Peyer's patch (tissue), 4 donors: Measurements from ENCODE around the gene RPL3. TPM values are rescaled to one million over a fixed set of nuclear protein-coding genes. Genes with fewer than 3 reads are reported as not detected.

Experiments used
- DNase-seq, 3 donors: peaks; one replicate each; pipeline ENCODE4 v3.0.0-alpha.2; 2017 to 2019
- H3K27ac ChIP-seq, 4 donors: fragments of 200-600 bp; sonication (generic); one replicate each; pipeline ENCODE4 v1.5.1; 2016 to 2019
- H3K27me3 ChIP-seq, 2 donors: fragments of 200-600 bp; sonication (generic); one replicate each; pipeline ENCODE4 v1.5.1; 2019
- H3K36me3 ChIP-seq, 3 donors: fragments of 200-600 bp; sonication (generic); one replicate each; pipeline ENCODE4 v1.5.1; 2016 to 2019
- H3K4me1 ChIP-seq, 4 donors: fragments of 200-600 bp; sonication (generic); one replicate each; pipeline ENCODE4 v1.5.1; 2016 to 2019
- H3K4me3 ChIP-seq, 4 donors: fragments of 200-600 bp; sonication (generic); 1 replicate in 3 of 4; 2 replicates in 1 of 4; pipeline ENCODE4 v1.5.1; 2016 to 2019; ENCODE audit warnings: mild to moderate bottlenecking in 1 of 4
- H3K9me3 ChIP-seq, 4 donors: fragments of 200-600 bp; sonication (generic); one replicate each; pipeline ENCODE4 v1.5.1; 2016 to 2019; ENCODE audit warnings: mild to moderate bottlenecking in 1 of 4
- CTCF ChIP-seq, 6 experiments: fragments of 450-650 bp in 4 of 6; fragments of 200-600 bp in 2 of 6; sonication (generic) in 1 of 6; IDR thresholded peaks; one replicate each; pipeline ENCODE4 v1.5.1; 2017 to 2019; ENCODE audit warnings: antibody characterized with exemption in 6 of 6, mild to moderate bottlenecking in 3 of 6, moderate library complexity in 1 of 6
- POLR2A ChIP-seq, 2 donors: fragments of 450-650 bp; IDR thresholded peaks; one replicate each; pipeline ENCODE4 v1.5.1; 2017; ENCODE audit warnings: antibody characterized with exemption in 2 of 2, mild to moderate bottlenecking in 2 of 2, moderate library complexity in 2 of 2
- total RNA-seq, 4 donors: library from RNA; depleted of rRNA; stranded (reverse); fragments of >200 nt; gene quantifications; one replicate each; pipeline ENCODE4 v1.1.0, GENCODE V29; 2016

RPL3 gene
- 1,000 to 10,000 TPM in 3 of 4 donors, 100 to 1,000 TPM in 1; 736 to 1,914 (median 1,266) TPM for total RNA-seq

DNA sequence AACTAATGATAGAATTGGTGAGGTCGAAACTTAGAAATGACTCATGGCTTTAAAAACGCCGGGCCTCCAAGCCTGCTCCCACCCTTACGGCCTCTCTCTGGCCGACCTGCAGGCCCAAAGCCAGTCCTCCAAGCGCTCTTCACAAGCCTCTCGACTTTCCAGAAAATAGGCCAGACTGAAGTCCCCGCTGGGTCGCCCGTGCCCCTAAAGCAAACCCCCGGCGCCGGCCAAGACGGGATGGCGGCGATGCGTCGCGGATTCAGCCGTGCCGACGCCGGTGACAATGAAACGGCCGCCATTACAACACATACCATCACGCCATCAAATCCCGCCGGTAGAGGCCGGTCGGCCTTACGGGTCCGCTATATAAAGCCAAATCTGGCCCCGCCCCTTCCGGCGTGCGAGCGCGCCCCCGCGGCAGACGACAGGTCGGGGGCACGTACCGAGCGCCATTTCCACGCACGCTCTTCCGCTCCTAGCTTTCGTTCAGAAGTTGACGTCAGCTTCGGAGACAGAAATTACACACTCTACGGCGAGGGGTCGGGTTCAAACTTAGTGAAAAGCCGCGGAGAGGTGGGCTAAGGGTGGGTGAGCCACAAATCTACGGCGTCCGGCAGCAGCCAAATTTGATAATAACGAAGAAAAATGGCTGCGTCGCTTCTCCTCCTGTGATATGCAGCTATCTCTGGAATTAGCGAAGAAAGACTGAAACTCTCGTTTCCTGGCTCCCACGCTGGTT lies at the start of gene RPL3:
Gene RPL3, minus strand, starts transcription at position 340 of the 739 bp plus-strand sequence. Its CDS starts 26 bp downstream, at position 314.
- TF ChIP-seq POLR2A (IDR thresholded peaks at IDR 0.05): peak; percentile 88 to 96
- TF ChIP-seq CTCF (IDR thresholded peaks at IDR 0.05): peak in 5 of 6 experiments; percentile 15 to 48 (median 36)
- H3K27me3 ChIP-seq: no peaks in the 10 kb centered on the region
- peak within 1 kb of the TSS; percentile 68 to 77 (median 71) for H3K4me3 ChIP-seq
- peak within 1 kb of the TSS; percentile 89 to 99 (median 94) for H3K27ac ChIP-seq
- H3K36me3 ChIP-seq: peaks cover 0 to 34% (median 2%) of the 10 kb centered on the region in 3 donors
- H3K9me3 ChIP-seq: no peaks in the 10 kb centered on the region
- peaks cover 5 to 37% (median 25%) of the 10 kb centered on the region in 4 donors for H3K4me1 ChIP-seq
- DNase-seq: peak; percentile 97 to 98 (median 97)

DNA sequence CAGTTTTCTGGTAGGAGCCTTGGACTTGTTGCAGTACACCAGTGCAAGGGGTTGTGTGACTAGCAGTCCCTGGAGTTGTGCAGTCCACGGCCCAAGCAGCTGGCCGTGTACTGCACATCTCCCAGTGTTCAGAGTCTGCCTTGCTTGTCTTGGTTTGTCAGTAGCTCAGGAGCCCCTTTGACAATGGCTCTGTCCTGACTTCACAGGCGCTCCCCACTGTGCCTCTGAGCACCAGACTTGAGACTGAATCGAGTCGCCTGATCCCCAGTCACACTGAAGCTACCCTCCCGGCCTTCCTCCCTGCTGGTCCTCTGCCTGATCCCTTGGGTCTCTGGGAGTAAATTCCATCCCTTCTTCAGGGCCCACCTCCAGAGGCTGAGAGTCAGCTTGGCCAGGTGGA lies 49.8 kb upstream of the RPL3 start:
- Histone ChIP-seq H3K9me3 (no peaks in the 10 kb centered on the region), H3K4me1 (no peaks in the 10 kb centered on the region), H3K27ac (no peak overlapping the region), H3K27me3 (no peaks in the 10 kb centered on the region), H3K4me3 (no peak overlapping the region), H3K36me3 (no peaks in the 10 kb centered on the region)
- TF ChIP-seq POLR2A (IDR thresholded peaks at IDR 0.05) (no peak), CTCF (IDR thresholded peaks at IDR 0.05) (no peak)
- DNase-seq: no peak

DNA sequence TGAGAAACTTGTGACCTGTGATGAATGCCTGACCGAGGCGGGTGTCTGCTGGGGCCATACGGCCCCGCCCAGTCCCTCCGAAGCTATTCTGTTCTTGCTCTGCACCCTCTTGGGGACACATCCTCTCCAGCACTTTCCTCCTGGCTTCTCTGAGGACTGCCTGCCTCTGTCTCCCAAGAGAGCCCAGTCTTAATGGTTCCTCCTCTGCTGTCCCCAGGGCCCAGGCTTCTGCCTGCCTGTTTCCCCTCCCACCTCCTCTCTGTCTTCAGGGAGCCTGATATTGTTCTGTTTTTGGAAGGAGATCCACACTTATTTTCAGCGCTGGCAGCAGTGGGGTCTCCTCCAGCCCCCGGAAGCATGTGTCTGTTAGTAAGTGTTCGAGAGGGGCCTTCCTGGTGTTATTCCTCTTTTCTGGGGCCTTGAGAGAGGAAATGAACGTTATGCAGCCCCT lies 49.1 kb upstream of the RPL3 start:
- Histone ChIP-seq H3K9me3 (no peaks in the 10 kb centered on the region), H3K36me3 (no peaks in the 10 kb centered on the region), H3K27me3 (no peaks in the 10 kb centered on the region), H3K4me3 (no peak overlapping the region), H3K27ac (no peak overlapping the region), H3K4me1 (no peaks in the 10 kb centered on the region)
- TF ChIP-seq CTCF (IDR thresholded peaks at IDR 0.05) (no peak), POLR2A (IDR thresholded peaks at IDR 0.05) (no peak)
- no peak for DNase-seq

DNA sequence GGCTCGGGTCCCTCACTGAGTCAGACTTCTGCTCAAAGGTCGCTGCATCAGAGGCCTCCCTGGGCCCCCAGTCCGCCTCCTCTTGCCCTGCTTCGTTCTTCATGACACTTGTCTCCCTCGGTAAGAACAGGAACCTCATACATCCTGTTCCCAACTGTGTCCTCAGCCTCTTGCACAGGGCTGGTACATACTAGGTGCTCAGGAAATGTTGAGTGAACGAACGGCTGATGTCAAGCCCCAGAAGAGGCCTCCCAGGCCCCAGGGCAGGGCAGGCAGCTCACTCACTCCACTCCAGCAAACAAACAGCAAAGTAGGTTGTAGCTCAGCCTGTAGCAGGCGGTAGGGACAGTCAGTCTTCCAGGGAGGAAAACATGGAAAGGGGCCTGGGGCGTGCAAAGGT lies 47.6 kb upstream of the RPL3 start:
- TF ChIP-seq CTCF (IDR thresholded peaks at IDR 0.05) (no peak), POLR2A (IDR thresholded peaks at IDR 0.05) (no peak)
- Histone ChIP-seq H3K36me3 (no peaks in the 10 kb centered on the region), H3K27me3 (no peaks in the 10 kb centered on the region), H3K4me1 (no peaks in the 10 kb centered on the region), H3K4me3 (no peak overlapping the region), H3K9me3 (no peaks in the 10 kb centered on the region), H3K27ac (no peak overlapping the region)
- DNase-seq: no peak

DNA sequence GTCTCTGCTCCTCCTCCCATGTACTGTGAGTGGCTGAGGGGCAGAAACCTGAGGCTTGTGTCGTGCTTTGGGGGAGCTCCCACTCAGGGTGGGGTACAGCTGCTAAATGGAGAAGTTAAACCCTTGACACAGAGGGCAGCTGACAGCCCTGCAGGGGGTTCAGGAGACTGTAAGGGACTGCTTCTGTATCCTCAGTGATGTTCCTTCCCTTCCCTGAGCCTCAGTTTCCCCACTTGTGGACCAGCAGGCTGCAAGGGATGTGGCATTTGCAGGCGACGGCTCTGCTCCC lies 46.0 kb upstream of the RPL3 start:
- no peak for DNase-seq
- Histone ChIP-seq H3K36me3 (no peaks in the 10 kb centered on the region), H3K4me1 (no peaks in the 10 kb centered on the region), H3K4me3 (no peak overlapping the region), H3K27ac (no peak overlapping the region), H3K27me3 (no peaks in the 10 kb centered on the region), H3K9me3 (no peaks in the 10 kb centered on the region)
- TF ChIP-seq POLR2A (IDR thresholded peaks at IDR 0.05): no peak
- TF ChIP-seq CTCF (IDR thresholded peaks at IDR 0.05): no peak
